ENCODE results near the gene DNA2.
A peak's percentile ranks its signal among the peaks of the same experiment; 100 is the strongest.
"Not testable (repeated sequence)": the region's sequence is repeated elsewhere in the genome, so short reads cannot be mapped to it uniquely, and the experiment has no call there.

DNA2 gene, protein sequence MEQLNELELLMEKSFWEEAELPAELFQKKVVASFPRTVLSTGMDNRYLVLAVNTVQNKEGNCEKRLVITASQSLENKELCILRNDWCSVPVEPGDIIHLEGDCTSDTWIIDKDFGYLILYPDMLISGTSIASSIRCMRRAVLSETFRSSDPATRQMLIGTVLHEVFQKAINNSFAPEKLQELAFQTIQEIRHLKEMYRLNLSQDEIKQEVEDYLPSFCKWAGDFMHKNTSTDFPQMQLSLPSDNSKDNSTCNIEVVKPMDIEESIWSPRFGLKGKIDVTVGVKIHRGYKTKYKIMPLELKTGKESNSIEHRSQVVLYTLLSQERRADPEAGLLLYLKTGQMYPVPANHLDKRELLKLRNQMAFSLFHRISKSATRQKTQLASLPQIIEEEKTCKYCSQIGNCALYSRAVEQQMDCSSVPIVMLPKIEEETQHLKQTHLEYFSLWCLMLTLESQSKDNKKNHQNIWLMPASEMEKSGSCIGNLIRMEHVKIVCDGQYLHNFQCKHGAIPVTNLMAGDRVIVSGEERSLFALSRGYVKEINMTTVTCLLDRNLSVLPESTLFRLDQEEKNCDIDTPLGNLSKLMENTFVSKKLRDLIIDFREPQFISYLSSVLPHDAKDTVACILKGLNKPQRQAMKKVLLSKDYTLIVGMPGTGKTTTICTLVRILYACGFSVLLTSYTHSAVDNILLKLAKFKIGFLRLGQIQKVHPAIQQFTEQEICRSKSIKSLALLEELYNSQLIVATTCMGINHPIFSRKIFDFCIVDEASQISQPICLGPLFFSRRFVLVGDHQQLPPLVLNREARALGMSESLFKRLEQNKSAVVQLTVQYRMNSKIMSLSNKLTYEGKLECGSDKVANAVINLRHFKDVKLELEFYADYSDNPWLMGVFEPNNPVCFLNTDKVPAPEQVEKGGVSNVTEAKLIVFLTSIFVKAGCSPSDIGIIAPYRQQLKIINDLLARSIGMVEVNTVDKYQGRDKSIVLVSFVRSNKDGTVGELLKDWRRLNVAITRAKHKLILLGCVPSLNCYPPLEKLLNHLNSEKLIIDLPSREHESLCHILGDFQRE

DNA sequence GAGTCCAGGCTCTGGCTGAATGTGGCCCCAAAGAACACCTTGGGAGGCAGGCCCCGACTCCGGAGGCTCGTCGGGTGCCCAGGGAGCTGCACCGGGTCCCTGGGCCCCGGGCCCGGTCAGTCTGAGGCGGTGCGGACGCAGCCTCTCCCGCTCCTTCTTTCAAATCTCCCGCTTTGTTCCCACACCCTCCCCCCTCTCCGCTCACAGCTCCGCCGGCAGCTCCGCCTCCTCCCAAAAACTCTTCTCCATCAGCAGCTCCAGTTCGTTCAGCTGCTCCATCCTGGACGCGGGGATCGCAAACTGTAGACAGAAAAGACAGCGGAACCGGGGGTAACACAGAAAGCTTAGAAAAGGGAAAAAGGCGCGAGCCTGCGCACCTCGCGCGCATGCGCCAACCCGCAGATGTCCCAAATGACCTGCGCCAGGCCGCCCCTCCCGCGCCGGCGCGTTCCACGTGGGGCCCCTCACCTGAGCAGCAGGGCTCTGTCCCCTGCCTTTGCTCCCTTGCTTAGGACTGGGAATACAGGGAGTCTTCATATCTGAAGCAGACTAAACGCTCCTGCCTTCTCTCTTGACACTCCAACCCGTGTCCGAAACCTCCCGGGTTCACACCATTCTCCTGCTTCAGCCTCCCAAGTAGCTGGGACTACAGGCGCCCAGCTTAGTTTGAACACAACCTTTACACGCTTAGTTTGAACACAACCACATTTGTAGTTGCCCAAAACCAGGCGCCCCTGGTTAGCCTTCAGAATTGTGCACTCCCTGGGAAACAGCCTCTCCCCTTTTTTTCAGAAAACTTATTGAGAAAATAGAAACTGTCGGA, at the start of gene DNA2:
TSS of gene DNA2 (minus strand) at position 388 of the 823 bp plus-strand sequence. CDS start at position 279, 109 bp downstream.
- peak; percentile 66 to 74 for DNase-seq (ENCODE audit: low read depth in 2 of 2)

DNA sequence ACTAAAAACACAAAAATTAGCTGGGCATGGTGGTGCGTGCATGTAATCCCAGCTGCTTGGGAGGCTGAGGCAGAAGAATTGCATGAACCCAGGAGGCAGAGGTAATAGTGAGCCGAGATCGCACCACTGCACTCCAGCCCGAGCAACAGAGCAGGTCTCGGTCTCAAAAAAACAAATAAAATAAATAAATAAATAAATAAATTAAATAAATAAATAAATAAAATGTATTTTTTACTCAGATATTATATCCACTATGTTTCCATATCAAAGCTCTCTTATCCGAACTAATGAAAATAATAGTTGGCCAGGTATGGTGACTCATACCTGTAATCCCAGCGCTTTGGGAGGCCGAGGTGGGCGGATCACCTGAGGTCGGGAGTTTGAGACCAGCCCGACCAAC, 46.8 kb upstream of the DNA2 start:
- DNase-seq (ENCODE audit: low read depth in 2 of 2): not testable (repeated sequence)

GRCh38 chr10:68517188-68517587, 45.4 kb upstream of the DNA2 start:
- no peak for DNase-seq (ENCODE audit: low read depth in 2 of 2)

GRCh38 chr10:68516766-68517165, 45.0 kb upstream of the DNA2 start:
- no peak for DNase-seq (ENCODE audit: low read depth in 2 of 2)

GRCh38 chr10:68516216-68516615, 44.4 kb upstream of the DNA2 start:
- DNase-seq (ENCODE audit: low read depth in 2 of 2): not testable (repeated sequence)

GRCh38 chr10:68508090-68508489, 36.3 kb upstream of the DNA2 start:
- no peak for DNase-seq (ENCODE audit: low read depth in 2 of 2)

DNA sequence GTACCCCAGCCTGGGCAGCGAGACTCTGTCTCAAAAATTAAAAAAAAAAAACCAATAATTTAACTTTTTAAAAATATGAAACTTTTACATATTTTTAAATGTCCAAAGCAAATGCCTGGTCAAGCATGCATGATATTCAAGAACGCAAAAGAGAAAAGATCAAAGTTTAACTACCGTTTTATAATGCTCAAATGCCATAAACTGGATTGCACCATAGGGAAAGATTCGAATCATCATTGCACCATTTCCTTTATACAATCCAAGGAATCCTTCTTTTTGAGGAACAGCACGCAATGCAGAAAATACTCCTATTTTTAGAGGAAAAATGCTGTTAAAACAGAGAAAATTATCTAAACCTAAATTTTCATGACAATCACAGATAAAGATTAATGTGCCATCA, 34.6 kb upstream of the DNA2 start:
- no peak for DNase-seq (ENCODE audit: low read depth in 2 of 2)

DNA sequence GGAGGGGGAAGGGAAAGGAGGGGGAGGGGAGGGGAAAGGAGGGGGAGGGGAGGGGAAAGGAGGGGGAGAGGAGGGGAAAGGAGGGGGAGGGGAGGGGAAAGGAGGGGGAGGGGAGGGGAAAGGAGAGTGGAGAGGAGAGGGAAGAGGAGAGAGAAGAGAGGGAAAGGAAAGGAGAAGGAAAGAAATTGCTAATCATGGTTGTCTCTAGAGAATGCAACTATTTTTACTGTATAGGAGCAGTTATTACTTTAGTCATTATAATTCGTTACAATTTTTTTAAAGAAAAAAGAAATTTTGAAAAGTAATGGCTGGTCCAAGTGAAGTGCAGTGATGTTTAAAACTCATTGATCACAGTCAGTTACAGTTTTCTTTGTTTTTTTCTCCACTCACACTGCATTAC, 31.1 kb upstream of the DNA2 start:
- DNase-seq (ENCODE audit: low read depth in 2 of 2): no peak

DNA sequence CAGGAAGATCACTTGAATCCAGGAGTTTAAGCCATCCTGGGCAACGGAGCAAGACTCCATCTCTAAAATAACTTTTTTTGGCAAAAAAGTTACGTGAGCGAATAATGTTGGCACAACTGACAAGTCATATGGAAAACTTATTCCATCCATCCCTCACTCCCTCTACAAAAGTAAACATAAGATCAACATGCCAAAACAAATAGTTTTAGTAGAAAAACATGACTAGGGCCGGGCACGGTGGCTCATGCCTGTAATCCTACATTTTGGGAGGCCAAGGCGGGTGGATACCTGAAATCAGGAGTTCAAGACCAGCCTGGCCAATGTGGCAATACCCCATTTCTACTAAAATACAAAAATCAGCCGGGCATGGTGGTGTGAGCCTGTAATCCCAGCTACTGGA, 29.9 kb upstream of the DNA2 start:
- DNase-seq (ENCODE audit: low read depth in 2 of 2): no peak

DNA sequence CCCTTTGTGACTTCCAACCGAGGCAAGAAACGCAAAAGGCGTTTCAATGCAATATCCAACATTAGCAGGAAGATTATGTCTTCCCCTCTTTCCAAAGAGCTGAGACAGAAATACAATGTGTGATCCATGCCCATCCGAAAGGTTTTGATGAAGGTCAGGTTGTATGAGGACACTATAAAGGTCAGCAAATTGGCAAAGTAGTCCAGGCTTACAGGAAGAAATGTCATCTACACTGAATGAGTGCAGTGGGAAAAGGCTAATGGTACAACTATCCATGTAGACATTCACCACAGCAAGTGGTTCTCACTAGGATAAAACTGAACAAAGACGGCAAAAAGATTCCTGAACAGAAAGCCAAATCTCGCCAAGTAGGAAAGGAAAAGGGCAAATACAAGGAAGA, 27.8 kb upstream of the DNA2 start:
- no peak for DNase-seq (ENCODE audit: low read depth in 2 of 2)

DNA sequence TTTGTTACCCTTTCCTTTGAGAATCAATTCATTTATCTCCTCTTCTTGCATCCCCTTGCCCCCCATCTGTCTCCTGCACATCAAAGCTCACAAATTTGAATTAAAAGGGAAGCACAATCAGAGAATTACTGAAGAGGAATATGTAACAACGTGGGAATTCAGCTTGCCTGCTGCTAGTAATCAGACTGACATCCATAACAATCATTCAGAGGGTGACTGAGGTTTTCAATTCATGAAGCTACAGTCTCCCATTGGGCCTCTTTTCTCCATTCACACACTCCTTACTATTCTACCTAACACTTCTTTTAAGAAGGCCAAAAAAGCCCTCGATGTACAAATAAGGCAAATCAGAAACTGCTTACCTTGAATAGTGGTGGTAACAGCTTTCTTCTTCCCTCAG, 24.3 kb upstream of the DNA2 start:
- DNase-seq (ENCODE audit: low read depth in 2 of 2): no peak

GRCh38 chr10:68492118-68492517, 20.3 kb upstream of the DNA2 start:
- no peak for DNase-seq (ENCODE audit: low read depth in 2 of 2)

GRCh38 chr10:68489919-68490318, 18.1 kb upstream of the DNA2 start:
- DNase-seq (ENCODE audit: low read depth in 2 of 2): no peak

GRCh38 chr10:68474021-68474420, 2.2 kb upstream of the DNA2 start:
- no peak for DNase-seq (ENCODE audit: low read depth in 2 of 2)

- DNase-seq (ENCODE audit: low read depth in 2 of 2): no peak
These were observed 649 bp downstream of the DNA2 start for GRCh38 chr10:68471063-68471585.

DNA sequence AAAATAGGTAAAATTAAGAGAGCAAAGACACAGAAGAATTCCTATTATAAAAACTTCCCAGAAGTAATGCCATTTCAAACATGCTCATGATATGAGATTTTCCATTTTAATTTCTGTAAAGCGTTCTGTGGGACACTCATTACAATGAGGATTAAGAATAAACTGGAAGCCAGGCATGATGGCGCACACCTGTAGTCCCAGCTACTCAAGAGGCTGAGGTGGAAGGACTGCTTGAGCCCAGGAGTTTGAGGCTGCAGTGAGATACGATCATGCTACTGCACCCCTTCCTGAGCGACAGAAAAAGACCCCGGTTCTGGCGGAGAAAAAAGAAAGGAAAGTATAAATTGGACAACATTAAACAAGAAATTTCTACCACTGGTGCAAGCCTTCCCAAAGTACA, 1.5 kb downstream of the DNA2 start:
- no peak for DNase-seq (ENCODE audit: low read depth in 2 of 2)

DNA sequence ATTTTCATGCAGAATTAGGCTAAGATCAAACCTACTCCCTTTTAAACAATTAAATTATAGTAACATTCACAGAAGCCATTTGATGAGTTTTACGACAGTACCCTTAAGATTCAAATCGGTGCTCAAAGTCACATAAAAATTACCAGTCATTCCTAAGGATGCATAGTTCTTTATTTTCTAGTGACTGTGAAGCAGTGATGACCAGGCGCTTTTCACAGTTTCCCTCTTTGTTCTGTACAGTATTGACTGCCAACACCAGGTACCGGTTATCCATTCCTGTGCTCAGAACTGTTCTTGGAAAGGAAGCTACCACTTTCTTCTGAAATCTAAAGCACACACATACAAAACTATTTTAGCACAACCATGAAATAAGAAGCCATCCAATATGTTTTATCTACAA, 1.9 kb downstream of the DNA2 start:
- no peak for DNase-seq (ENCODE audit: low read depth in 2 of 2)

DNA sequence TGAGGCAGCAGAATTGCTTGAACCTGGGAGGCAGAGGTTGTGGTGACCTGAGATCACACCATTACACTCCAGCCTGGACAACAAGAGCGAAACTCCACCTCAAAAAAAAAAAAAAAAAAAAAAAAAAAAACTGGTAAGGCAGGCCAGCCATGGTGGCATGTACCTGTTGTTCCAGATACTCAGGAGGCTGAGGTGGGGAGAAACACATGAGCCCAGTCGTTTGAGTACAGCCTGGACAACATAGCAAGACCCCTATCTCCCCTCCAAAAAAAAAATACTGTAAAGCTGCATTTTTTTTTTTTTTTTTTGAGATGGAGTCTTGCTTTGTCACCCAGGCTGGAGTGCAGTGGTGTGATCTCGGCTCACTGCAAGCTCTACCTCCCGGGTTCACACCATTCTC, 7.0 kb downstream of the DNA2 start:
- DNase-seq (ENCODE audit: low read depth in 2 of 2): not testable (repeated sequence)

DNA sequence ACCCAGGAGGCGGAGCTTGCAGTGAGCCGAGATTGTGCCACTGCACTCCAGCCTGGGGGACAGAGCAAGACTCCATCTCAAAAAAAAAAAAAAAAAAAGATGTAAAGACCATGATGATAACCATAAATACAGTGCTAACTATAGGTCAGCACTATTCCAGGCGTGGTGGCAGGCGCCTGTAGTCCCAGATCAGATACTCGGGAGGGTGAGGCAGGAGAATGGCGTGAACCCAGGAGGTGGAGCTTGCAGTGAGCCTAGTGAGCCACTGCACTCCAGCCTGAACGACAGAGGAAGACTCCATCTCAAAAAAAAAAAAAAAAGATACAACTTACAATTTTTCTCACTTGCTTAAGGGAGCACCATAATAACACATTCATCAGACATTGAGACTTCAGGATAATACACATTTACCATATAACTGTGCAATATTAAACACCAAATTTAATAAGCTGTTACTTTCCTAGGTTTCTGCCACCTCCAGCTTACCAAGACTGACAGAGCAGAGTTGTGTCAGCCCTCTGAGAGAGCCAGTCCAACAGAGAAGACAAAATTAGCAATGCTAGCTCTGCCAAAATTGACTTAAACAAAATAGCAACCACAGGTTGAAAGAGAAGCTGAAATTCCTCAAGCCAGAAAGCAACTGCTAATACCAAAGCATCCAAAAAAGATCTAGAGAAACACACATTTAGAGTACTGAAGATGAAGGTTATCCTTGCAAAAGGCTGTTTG, 8.2 kb downstream of the DNA2 start:
- DNase-seq (ENCODE audit: low read depth in 2 of 2): no peak

GRCh38 chr10:68462536-68462935, 9.2 kb downstream of the DNA2 start:
- no peak for DNase-seq (ENCODE audit: low read depth in 2 of 2)

DNA sequence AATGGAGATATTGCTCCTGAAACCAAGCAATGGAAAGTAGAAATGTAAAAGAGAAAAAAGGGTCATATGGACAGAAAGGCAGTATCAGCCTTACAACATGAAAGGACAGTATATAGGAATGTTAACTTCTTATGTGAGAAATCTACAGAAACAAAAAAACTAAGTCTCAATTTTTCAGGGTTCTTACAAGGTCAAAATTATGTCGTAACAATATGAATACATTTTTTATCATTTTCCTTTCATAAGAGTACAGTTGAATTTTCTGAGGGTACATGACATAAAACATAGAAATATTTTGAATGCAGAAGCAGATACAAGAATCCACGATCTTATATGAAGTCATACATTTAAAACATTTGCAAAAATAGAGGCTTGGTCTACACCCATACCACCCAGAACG, 10.7 kb downstream of the DNA2 start:
- no peak for DNase-seq (ENCODE audit: low read depth in 2 of 2)

All from stimulated activated CD4-positive, alpha-beta T cell treated with anti-CD3 and anti-CD28 coated beads, Interleukin-15, amount 100 ng/mL, for 48 hours (primary cell).